ENCODE data around the gene C1orf167. TPM values are rescaled to one million over a fixed set of nuclear protein-coding genes. Genes with fewer than 3 reads are reported as not detected.

Gene C1orf167
- total and polyA plus RNA-seq, 2 experiments from 2014 or later = 1.7 to 2.2 TPM

DNA sequence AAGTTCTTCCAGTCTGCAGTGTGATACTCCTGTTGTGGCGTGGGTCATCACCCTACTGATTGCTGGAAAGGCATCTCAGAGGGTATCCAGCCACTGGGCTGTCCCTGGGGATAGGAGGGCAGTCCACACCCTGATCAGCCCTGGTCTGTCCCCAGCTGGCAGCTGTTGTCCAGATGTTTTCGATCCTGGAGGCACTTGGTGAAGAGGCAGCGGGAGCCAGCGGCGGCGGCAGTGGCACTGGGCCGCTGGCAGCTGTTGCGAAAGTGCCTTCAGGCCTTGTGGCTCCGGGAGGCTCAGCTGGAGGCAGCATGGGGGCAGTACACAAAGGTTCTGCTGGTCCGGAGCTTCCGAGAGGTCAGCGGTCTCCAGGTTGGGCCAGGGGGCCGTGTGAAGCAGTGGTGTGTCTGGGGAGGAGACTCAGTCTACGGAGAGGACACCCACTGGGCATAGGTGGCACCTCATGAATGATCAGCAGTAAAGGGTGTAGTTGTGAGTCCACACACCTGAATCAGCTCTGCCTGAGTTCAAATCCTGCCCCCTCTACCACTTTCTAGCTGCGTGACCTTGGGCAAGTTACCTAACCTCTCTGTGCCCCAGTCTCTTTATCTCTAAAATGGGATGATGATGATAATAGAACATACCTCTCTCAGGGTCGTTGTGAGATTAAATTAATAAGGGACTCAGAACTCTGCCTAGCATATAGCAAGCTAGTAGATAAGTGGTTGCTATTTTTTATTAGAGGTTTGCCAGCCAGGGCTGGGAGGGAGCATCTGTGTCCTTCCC lies 6.1 kb downstream of the C1orf167 start:
- Histone ChIP-seq H3K4me3 (no peak overlapping the region), H3K27me3 (ENCODE audit: insufficient read depth) (no peaks in the 10 kb centered on the region), H3K79me2 (replicated peaks; ENCODE audit: insufficient read depth) (no peaks in the 10 kb centered on the region), H3K4me1 (ENCODE audit: insufficient read depth) (no peaks in the 10 kb centered on the region), H3K36me3 (ENCODE audit: insufficient read depth) (no peaks in the 10 kb centered on the region), H3K4me2 (no peak overlapping the region), H3F3A (replicated peaks; ENCODE audit: low read depth) (no peaks in the 10 kb centered on the region; the same call in 1 of the 2 replicates), H2AFZ (no peak overlapping the region), H3K27ac (ENCODE audit: low read depth) (no peak overlapping the region), H3K9me2 (ENCODE audit: insufficient read depth) (no peaks in the 10 kb centered on the region), H4K20me1 (replicated peaks; ENCODE audit: insufficient read depth) (no peaks in the 10 kb centered on the region)
- Mint-ChIP-seq H3K27ac (no peak overlapping the region), H3K9me3 (no peaks in the 10 kb centered on the region), H3K27me3 (ENCODE audit: insufficient read depth, low read depth, poor library complexity) (peaks cover 17% of the 10 kb centered on the region), H3K36me3 (ENCODE audit: low read depth) (no peaks in the 10 kb centered on the region), H3K4me1 (peaks cover 9% of the 10 kb centered on the region), H3K4me3 (no peak overlapping the region; the same call in 2 of the 3 replicates)
- no peak for TF ChIP-seq STAT1 (IDR thresholded peaks at IDR 0.05; ENCODE audit: unreplicated experiment)
- no peak for TF ChIP-seq EZH2phosphoT487 (IDR thresholded peaks at IDR 0.05; ENCODE audit: unreplicated experiment)
- TF ChIP-seq, protein P1, sequence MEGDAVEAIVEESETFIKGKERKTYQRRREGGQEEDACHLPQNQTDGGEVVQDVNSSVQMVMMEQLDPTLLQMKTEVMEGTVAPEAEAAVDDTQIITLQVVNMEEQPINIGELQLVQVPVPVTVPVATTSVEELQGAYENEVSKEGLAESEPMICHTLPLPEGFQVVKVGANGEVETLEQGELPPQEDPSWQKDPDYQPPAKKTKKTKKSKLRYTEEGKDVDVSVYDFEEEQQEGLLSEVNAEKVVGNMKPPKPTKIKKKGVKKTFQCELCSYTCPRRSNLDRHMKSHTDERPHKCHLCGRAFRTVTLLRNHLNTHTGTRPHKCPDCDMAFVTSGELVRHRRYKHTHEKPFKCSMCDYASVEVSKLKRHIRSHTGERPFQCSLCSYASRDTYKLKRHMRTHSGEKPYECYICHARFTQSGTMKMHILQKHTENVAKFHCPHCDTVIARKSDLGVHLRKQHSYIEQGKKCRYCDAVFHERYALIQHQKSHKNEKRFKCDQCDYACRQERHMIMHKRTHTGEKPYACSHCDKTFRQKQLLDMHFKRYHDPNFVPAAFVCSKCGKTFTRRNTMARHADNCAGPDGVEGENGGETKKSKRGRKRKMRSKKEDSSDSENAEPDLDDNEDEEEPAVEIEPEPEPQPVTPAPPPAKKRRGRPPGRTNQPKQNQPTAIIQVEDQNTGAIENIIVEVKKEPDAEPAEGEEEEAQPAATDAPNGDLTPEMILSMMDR (conservative IDR thresholded peaks at IDR 0.05; ENCODE audit: low read depth in 2 of 2) = no peak
- no peak for TF ChIP-seq POLR2AphosphoS5 (IDR thresholded peaks at IDR 0.05; ENCODE audit: low read depth)
- TF ChIP-seq, protein P2, sequence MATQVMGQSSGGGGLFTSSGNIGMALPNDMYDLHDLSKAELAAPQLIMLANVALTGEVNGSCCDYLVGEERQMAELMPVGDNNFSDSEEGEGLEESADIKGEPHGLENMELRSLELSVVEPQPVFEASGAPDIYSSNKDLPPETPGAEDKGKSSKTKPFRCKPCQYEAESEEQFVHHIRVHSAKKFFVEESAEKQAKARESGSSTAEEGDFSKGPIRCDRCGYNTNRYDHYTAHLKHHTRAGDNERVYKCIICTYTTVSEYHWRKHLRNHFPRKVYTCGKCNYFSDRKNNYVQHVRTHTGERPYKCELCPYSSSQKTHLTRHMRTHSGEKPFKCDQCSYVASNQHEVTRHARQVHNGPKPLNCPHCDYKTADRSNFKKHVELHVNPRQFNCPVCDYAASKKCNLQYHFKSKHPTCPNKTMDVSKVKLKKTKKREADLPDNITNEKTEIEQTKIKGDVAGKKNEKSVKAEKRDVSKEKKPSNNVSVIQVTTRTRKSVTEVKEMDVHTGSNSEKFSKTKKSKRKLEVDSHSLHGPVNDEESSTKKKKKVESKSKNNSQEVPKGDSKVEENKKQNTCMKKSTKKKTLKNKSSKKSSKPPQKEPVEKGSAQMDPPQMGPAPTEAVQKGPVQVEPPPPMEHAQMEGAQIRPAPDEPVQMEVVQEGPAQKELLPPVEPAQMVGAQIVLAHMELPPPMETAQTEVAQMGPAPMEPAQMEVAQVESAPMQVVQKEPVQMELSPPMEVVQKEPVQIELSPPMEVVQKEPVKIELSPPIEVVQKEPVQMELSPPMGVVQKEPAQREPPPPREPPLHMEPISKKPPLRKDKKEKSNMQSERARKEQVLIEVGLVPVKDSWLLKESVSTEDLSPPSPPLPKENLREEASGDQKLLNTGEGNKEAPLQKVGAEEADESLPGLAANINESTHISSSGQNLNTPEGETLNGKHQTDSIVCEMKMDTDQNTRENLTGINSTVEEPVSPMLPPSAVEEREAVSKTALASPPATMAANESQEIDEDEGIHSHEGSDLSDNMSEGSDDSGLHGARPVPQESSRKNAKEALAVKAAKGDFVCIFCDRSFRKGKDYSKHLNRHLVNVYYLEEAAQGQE (IDR thresholded peaks at IDR 0.05; ENCODE audit: unreplicated experiment) = no peak
- TF ChIP-seq ZNF331 (CRISPR knock-in tag; IDR thresholded peaks at IDR 0.05; ENCODE audit: low read depth) = no peak
- TF ChIP-seq NANOG (IDR thresholded peaks at IDR 0.05; ENCODE audit: borderline replicate concordance) = no peak
- DNase-seq (ENCODE audit: low spot score) (no peak), ATAC-seq (no peak)

DNA sequence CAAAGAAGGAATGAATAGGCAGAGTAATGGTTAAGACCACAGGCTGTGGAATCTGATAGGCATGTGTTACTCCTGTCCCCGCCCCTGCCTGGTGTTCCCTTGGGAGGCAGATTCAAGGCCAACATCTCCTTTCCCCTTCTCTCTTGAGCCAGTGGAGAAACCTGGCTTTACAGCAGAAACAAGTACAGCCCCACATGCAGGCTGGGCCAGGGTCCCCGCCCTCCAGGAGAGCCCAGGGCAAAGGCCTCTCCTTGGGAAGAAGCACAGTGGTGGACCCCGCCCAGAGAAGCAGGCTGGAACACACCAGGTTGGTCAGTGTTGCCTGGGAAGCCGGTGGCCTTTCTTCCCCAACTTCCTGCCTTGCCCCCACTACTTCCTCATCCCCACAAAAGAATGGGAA lies 6.8 kb downstream of the C1orf167 start:
- H3K27ac Mint-ChIP-seq = no peak overlapping the region
- no peaks in the 10 kb centered on the region for H3K9me3 Mint-ChIP-seq
- Histone ChIP-seq H3K4me1 (ENCODE audit: insufficient read depth) (no peaks in the 10 kb centered on the region), H4K20me1 (replicated peaks; ENCODE audit: insufficient read depth) (no peaks in the 10 kb centered on the region), H3K27ac (ENCODE audit: low read depth) (no peak overlapping the region), H2AFZ (no peak overlapping the region), H3K4me2 (no peak overlapping the region), H3K9me2 (ENCODE audit: insufficient read depth) (no peaks in the 10 kb centered on the region), H3F3A (replicated peaks; ENCODE audit: low read depth) (no peaks in the 10 kb centered on the region; the same call in 1 of the 2 replicates), H3K4me3 (no peak overlapping the region), H3K27me3 (ENCODE audit: insufficient read depth) (no peaks in the 10 kb centered on the region), H3K36me3 (ENCODE audit: insufficient read depth) (no peaks in the 10 kb centered on the region), H3K79me2 (replicated peaks; ENCODE audit: insufficient read depth) (no peaks in the 10 kb centered on the region)
- H3K27me3 Mint-ChIP-seq (ENCODE audit: insufficient read depth, low read depth, poor library complexity) = peaks cover 17% of the 10 kb centered on the region
- H3K4me1 Mint-ChIP-seq = peaks cover 4% of the 10 kb centered on the region
- no peak overlapping the region; the same call in 2 of the 3 replicates for H3K4me3 Mint-ChIP-seq
- peak; percentile 26 for DNase-seq (ENCODE audit: low spot score)
- no peaks in the 10 kb centered on the region for H3K36me3 Mint-ChIP-seq (ENCODE audit: low read depth)
- ATAC-seq = peak; percentile 15; the same call in 1 of the 3 replicates
- TF ChIP-seq, protein P2 (IDR thresholded peaks at IDR 0.05; ENCODE audit: unreplicated experiment) = no peak
- TF ChIP-seq ZNF114 (CRISPR knock-in tag; IDR thresholded peaks at IDR 0.05) (no peak), CREB1 (CRISPR knock-in tag; IDR thresholded peaks at IDR 0.05; ENCODE audit: low read depth) (no peak), JUNB (IDR thresholded peaks at IDR 0.05; ENCODE audit: unreplicated experiment) (no peak), STAT1 (IDR thresholded peaks at IDR 0.05; ENCODE audit: unreplicated experiment) (no peak), ETS1 (IDR thresholded peaks at IDR 0.05) (no peak), ZNF331 (CRISPR knock-in tag; IDR thresholded peaks at IDR 0.05; ENCODE audit: low read depth) (no peak), POLR2AphosphoS5 (IDR thresholded peaks at IDR 0.05; ENCODE audit: low read depth) (no peak)
